CD4-positive, CD25-positive, alpha-beta regulatory T cell (primary cell): Measurements from ENCODE around the gene DPYD. TPM values are rescaled to one million over a fixed set of nuclear protein-coding genes. Genes with fewer than 3 reads are reported as not detected.

Experiments used
- ATAC-seq, 2 donors: fragments of 150-1000 bp; cut with Tn5 transposase; one replicate each; pipeline ENCODE4 v1.10.0; 2021; ENCODE audit warnings: low read depth in 2 of 2, moderate number of reproducible peaks in 2 of 2, moderate library complexity in 1 of 2
- DNase-seq, 3 donors: peaks; one replicate each; pipeline versions ENCODE4 v3.0.0 to v3.0.0-alpha.2; 2012 to 2022; ENCODE audit warnings: mixed read lengths in 1 of 3
- H3K27ac ChIP-seq: one replicate; pipeline ENCODE4 v1.7.0; 2013; ENCODE audit warnings: mild to moderate bottlenecking, low read length; ENCODE audit not compliant: insufficient read depth, poor library complexity, severe bottlenecking
- H3K27me3 ChIP-seq: one replicate; pipeline ENCODE4 v1.7.0; 2013; ENCODE audit warnings: low read length; ENCODE audit not compliant: control insufficient read depth, insufficient read depth
- H3K36me3 ChIP-seq: one replicate; pipeline ENCODE4 v1.7.0; 2013; ENCODE audit warnings: mild to moderate bottlenecking, low read length, moderate library complexity; ENCODE audit not compliant: control insufficient read depth, insufficient read depth
- H3K4me1 ChIP-seq: 2 replicates; pipeline ENCODE4 v1.7.0; 2013; ENCODE audit warnings: mild to moderate bottlenecking, low read length; ENCODE audit not compliant: insufficient read depth, control insufficient read depth, poor library complexity, severe bottlenecking
- H3K4me3 ChIP-seq: one replicate; pipeline ENCODE4 v1.7.0; 2013; ENCODE audit warnings: low read depth, mild to moderate bottlenecking, low read length, moderate library complexity
- H3K9me3 ChIP-seq, 2 experiments: 1 replicate in 1 of 2; 2 replicates in 1 of 2; pipeline ENCODE4 v1.7.0; 2013; ENCODE audit warnings: low read length in 2 of 2, mild to moderate bottlenecking in 1 of 2, moderate library complexity in 1 of 2; ENCODE audit not compliant: control insufficient read depth in 2 of 2
- H3K27ac Mint-ChIP-seq, 3 donors: one replicate each; pipeline ENCODE4 v1.8.0; 2020 to 2022; ENCODE audit warnings: mild to moderate bottlenecking in 3 of 3, mixed read lengths in 3 of 3, moderate library complexity in 2 of 3
- H3K27me3 Mint-ChIP-seq: one replicate; pipeline ENCODE4 v1.8.0; 2022; ENCODE audit warnings: mild to moderate bottlenecking, mixed read lengths
- H3K36me3 Mint-ChIP-seq: one replicate; pipeline ENCODE4 v1.8.0; 2020; ENCODE audit warnings: mixed read lengths
- H3K4me1 Mint-ChIP-seq, 4 donors: one replicate each; pipeline ENCODE4 v1.8.0; 2020 to 2022; ENCODE audit warnings: mixed read lengths in 4 of 4, mild to moderate bottlenecking in 1 of 4
- H3K4me3 Mint-ChIP-seq, 4 donors: one replicate each; pipeline ENCODE4 v1.8.0; 2020 to 2022; ENCODE audit warnings: mild to moderate bottlenecking in 4 of 4, mixed read lengths in 4 of 4, moderate library complexity in 3 of 4
- H3K9me3 Mint-ChIP-seq, 7 donors: one replicate each; pipeline ENCODE4 v1.8.0; 2020 to 2022; ENCODE audit warnings: mixed read lengths in 7 of 7, mild to moderate bottlenecking in 3 of 7, moderate library complexity in 2 of 7
- polyA plus RNA-seq, 4 donors: library from polyadenylated mRNA; unstranded; fragments of 300-500 nt; fragmentation: Illumina TruSeq; gene quantifications; one replicate each; pipeline ENCODE4 v1.2.3, GENCODE V29; 2021
- total RNA-seq: library from RNA; stranded (reverse); gene quantifications from one replicate; pipeline ENCODE4 v1.2.3, GENCODE V29; 2022

Gene DPYD
- total and polyA plus RNA-seq, 5 donors from 2014 or later, result 47.6 to 87.3 (median 55.2) TPM

DNA sequence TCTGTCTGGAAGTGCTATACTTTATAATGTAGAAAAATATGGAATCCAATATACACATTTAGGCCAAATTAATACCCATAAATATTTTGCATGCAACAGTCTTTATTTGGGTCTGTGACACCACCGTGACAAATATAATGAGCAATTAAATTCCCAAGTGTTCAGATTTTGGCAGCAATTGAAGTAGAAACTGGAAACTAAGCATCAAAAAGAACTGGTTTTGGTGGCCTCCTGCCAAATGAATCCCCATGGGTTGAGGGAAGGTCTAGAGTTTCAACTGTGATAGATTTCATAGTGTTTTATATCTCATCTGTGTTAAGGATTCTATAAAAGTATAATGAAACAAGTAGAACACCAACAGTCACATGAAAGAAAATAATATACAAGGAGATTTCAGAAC is 88.4 kb downstream of the DPYD start:
- DNase-seq (no peak), ATAC-seq (no peak)
- no peaks in the 10 kb centered on the region for H3K27me3 Mint-ChIP-seq
- H3K9me3 Mint-ChIP-seq, result no peaks in the 10 kb centered on the region
- H3K36me3 Mint-ChIP-seq, result peaks cover 6% of the 10 kb centered on the region
- no peak overlapping the region for H3K4me3 Mint-ChIP-seq
- no peaks in the 10 kb centered on the region for H3K36me3 ChIP-seq
- H3K4me3 ChIP-seq, result no peak overlapping the region
- H3K4me1 Mint-ChIP-seq, result peaks cover 9 to 23% (median 13%) of the 10 kb centered on the region in 4 donors
- H3K4me1 ChIP-seq, result no peaks in the 10 kb centered on the region
- no peaks in the 10 kb centered on the region for H3K9me3 ChIP-seq
- no peak overlapping the region for H3K27ac Mint-ChIP-seq
- H3K27me3 ChIP-seq, result no peaks in the 10 kb centered on the region
- H3K27ac ChIP-seq, result no peak overlapping the region

DNA sequence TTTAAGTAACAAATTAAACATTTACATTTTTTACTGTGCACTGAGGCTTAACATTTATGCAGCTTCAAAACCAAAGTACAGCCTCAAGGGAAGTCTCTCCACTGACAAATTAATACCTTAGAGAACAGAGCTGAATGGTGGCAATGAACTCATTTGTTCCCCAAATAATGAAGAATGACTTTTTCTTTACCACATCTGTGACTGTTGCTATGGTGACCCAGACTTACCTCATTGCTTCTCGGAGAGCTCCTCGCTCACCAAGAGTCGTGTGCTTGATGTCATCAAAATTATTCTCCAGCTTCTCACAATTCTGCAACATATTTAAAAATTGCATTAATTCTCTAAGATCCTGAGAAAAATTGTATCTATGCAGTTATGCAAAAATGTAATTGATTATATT is 92.9 kb downstream of the DPYD start:
- DNase-seq, result no peak
- H3K36me3 Mint-ChIP-seq, result peaks cover 12% of the 10 kb centered on the region
- H3K27ac ChIP-seq, result no peak overlapping the region

DNA sequence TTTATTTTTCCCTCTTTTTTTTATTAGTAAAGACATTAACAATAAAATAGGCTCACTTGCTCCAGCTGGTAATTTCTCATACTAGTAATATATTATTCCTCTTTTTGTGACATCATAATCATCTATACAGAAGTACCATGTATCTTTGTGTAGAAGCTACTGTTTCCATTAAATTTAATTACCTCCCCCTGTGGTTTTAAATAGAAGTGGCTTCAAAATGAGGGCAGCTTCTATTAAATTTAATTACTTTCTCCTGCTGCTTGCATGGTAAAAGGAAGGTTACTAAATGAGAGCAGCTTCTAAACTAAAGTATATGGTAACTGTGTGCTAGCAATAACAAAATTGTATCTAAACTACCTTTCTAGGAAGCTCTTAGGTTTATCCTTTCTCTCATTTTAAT is 94.0 kb downstream of the DPYD start:
- no peaks in the 10 kb centered on the region for H3K27me3 Mint-ChIP-seq
- H3K4me1 Mint-ChIP-seq, result peaks cover 3 to 22% (median 6%) of the 10 kb centered on the region in 4 donors
- H3K4me3 Mint-ChIP-seq, result no peak overlapping the region

More for the DNA sequence above, 92.9 kb downstream of the DPYD start:
- Histone ChIP-seq H3K27me3 (no peaks in the 10 kb centered on the region), H3K36me3 (peaks cover 3% of the 10 kb centered on the region), H3K4me1 (no peaks in the 10 kb centered on the region), H3K4me3 (no peak overlapping the region), H3K9me3 (no peaks in the 10 kb centered on the region)
- ATAC-seq, result no peak
- H3K9me3 Mint-ChIP-seq, result no peaks in the 10 kb centered on the region
- H3K27me3 Mint-ChIP-seq, result no peaks in the 10 kb centered on the region
- H3K27ac Mint-ChIP-seq, result no peak overlapping the region
- H3K4me3 Mint-ChIP-seq, result no peak overlapping the region
- H3K4me1 Mint-ChIP-seq, result peaks cover 6 to 23% (median 9%) of the 10 kb centered on the region in 4 donors

DNA sequence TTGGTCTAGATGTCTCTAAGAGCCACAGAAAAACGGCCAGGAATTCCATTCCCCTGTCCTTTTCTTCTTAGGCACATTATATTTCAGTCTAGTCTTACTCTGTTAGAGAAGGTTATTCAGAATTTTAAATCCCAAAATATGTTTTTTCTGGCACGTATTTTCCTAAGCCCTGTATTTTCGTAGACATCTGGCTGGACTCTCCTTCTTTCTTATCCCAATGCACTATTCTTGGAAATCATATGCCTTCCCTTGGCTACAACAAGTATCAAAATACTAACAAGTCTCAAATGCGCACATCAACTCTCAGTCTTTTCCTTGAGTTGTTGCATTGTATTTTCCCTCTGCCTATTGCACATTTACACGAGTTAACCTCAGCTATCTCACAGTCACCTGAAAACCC is 96.2 kb downstream of the DPYD start:
- Mint-ChIP-seq H3K36me3 (peaks cover 9% of the 10 kb centered on the region), H3K27ac (no peak overlapping the region), H3K4me3 (no peak overlapping the region), H3K27me3 (no peaks in the 10 kb centered on the region), H3K9me3 (no peaks in the 10 kb centered on the region), H3K4me1 (peaks cover 0 to 18% (median 4%) of the 10 kb centered on the region in 4 donors)
- DNase-seq (no peak), ATAC-seq (no peak)
- H3K27me3 ChIP-seq, result no peaks in the 10 kb centered on the region
- no peak overlapping the region for H3K27ac ChIP-seq
- H3K4me3 ChIP-seq, result no peak overlapping the region
- H3K4me1 ChIP-seq, result no peaks in the 10 kb centered on the region
- H3K36me3 ChIP-seq, result peaks cover 3% of the 10 kb centered on the region
- H3K9me3 ChIP-seq, result no peaks in the 10 kb centered on the region

More for the DNA sequence above, 94.0 kb downstream of the DPYD start:
- no peak overlapping the region for H3K27ac Mint-ChIP-seq
- no peaks in the 10 kb centered on the region for H3K4me1 ChIP-seq
- DNase-seq (no peak), ATAC-seq (no peak)
- peaks cover 3% of the 10 kb centered on the region for H3K36me3 ChIP-seq
- H3K9me3 ChIP-seq, result no peaks in the 10 kb centered on the region
- no peak overlapping the region for H3K4me3 ChIP-seq
- no peaks in the 10 kb centered on the region for H3K9me3 Mint-ChIP-seq
- H3K27ac ChIP-seq, result no peak overlapping the region
- H3K27me3 ChIP-seq, result no peaks in the 10 kb centered on the region
- H3K36me3 Mint-ChIP-seq, result peaks cover 12% of the 10 kb centered on the region

DNA sequence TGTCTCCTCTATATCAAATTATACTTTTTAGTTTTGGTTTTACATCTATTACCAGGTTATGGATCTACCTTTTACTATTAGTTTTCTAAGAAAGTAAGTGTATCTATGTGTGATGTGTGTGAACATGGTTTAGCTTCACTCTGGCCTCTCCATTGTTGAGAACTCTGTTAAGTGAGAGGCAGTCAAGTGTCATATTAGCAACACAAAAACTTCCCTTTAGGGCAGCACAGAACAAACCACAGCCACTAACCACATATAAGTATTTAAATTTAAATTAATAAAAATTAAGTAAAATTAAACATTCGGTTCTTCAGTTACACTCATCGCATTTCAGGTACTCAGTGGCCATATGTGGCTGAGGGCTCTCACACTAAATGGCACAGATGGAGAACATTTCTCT is 96.6 kb downstream of the DPYD start:
- Mint-ChIP-seq H3K27ac (no peak overlapping the region), H3K9me3 (no peaks in the 10 kb centered on the region), H3K4me3 (no peak overlapping the region), H3K4me1 (peaks cover 0 to 18% (median 4%) of the 10 kb centered on the region in 4 donors), H3K36me3 (peaks cover 9% of the 10 kb centered on the region), H3K27me3 (no peaks in the 10 kb centered on the region)
- ATAC-seq, result no peak
- Histone ChIP-seq H3K9me3 (no peaks in the 10 kb centered on the region), H3K4me1 (no peaks in the 10 kb centered on the region), H3K4me3 (no peak overlapping the region), H3K27ac (no peak overlapping the region), H3K27me3 (no peaks in the 10 kb centered on the region), H3K36me3 (peaks cover 3% of the 10 kb centered on the region)
- no peak for DNase-seq

DNA sequence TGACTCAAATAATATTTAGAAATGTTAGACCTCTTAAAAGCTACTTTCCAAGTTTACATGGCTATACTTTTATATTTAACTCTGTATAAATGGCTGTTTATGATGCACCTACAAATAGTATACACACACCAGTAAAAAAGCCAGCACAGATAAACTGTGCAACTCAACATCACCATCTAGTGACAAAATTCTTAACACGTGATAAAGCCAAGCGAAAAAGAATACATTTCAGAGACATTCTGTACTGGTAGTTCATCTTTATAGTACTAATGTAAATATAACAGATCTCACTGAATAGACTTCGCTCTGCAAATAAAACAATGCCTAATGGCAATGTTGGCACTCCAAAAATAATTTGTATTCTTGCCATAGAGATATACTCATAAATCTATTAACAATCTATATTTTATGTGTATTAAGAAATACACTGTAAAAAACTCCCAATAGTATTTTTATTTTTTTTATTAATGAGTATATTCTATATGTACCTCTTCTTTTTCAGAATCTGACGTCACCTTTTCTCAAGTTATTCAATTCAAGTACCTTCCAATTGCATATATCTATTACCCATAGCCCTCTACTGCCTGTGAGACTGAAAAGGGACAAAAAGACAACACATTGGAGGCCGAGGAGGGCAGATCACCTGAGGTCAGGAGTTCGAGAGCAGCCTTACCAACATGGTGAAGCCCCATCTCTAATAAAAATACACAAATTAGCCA is 100.2 kb downstream of the DPYD start:
- Mint-ChIP-seq H3K36me3 (peaks cover 5% of the 10 kb centered on the region), H3K9me3 (no peaks in the 10 kb centered on the region), H3K27ac (no peak overlapping the region), H3K4me3 (no peak overlapping the region), H3K27me3 (no peaks in the 10 kb centered on the region), H3K4me1 (peaks cover under 1 to 15% (median 4%) of the 10 kb centered on the region in 4 donors)
- Histone ChIP-seq H3K4me1 (no peaks in the 10 kb centered on the region), H3K9me3 (no peaks in the 10 kb centered on the region), H3K4me3 (no peak overlapping the region), H3K27me3 (no peaks in the 10 kb centered on the region), H3K27ac (no peak overlapping the region), H3K36me3 (peaks cover 3% of the 10 kb centered on the region)
- DNase-seq, result peak in 2 of 3 donors; percentile 6 to 41
- peak in 1 of 2 donors; percentile 43 for ATAC-seq

DNA sequence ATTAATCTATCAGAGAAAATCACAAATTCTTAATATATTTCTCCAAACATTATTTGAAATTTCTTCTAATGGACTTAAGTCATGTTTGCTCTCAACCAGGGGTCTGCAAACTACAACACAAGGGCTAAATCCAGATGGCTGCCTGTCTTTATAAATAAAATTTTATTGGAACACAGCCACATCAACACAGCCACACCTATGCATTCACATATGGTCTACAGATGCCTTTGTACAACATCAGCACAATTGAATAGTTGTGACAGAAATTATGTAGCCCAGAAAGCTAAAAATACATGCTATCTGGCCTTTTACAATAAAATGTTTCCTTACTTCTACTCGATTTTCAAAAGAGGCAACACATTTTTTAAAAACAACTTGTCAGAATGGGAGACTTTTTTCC is 103.9 kb downstream of the DPYD start:
- Mint-ChIP-seq H3K4me1 (peaks cover 0 to 9% (median 6%) of the 10 kb centered on the region in 4 donors), H3K4me3 (no peak overlapping the region), H3K27me3 (no peaks in the 10 kb centered on the region), H3K36me3 (peaks cover 9% of the 10 kb centered on the region), H3K9me3 (peaks cover 0 to 2% (median 0%) of the 10 kb centered on the region in 7 donors), H3K27ac (no peak overlapping the region)
- Histone ChIP-seq H3K4me1 (no peaks in the 10 kb centered on the region), H3K27ac (no peak overlapping the region), H3K27me3 (no peaks in the 10 kb centered on the region), H3K36me3 (no peaks in the 10 kb centered on the region), H3K4me3 (no peak overlapping the region), H3K9me3 (no peaks in the 10 kb centered on the region)
- ATAC-seq (no peak), DNase-seq (no peak)

DNA sequence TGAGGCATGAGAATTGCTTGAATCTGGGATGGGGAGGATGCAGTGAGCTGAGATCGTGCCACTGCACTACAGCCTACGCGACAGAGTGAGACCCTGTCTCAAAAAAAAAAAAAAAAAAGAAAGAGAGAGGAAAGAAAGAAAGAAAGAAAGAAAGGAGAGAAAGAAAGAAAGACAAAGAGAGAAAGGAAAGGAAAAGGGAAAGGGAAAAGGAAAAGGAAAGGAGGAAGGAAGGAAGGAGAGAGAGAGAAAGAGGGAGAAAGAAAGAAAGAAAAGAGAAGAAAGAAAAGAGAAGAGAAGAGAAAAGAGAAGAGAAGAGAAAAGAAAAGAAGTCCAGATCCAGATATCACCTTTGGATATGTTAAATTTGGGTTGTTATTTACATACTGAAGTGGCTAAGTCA is 106.0 kb downstream of the DPYD start:
- no peaks in the 10 kb centered on the region for H3K36me3 ChIP-seq
- H3K4me1 ChIP-seq, result no peaks in the 10 kb centered on the region

More for the DNA sequence above, 106.0 kb downstream of the DPYD start:
- Mint-ChIP-seq H3K4me3 (no peak overlapping the region), H3K36me3 (peaks cover 22% of the 10 kb centered on the region), H3K4me1 (peaks cover 2 to 11% (median 6%) of the 10 kb centered on the region in 4 donors), H3K27me3 (no peaks in the 10 kb centered on the region), H3K27ac (no peak overlapping the region), H3K9me3 (peaks cover 0 to 2% (median 0%) of the 10 kb centered on the region in 7 donors)
- DNase-seq (no peak), ATAC-seq (no peak)
- H3K4me3 ChIP-seq, result no peak overlapping the region
- H3K27ac ChIP-seq, result no peak overlapping the region
- H3K9me3 ChIP-seq, result no peaks in the 10 kb centered on the region
- H3K27me3 ChIP-seq, result no peaks in the 10 kb centered on the region
